ENCODE measurements around the gene NOM1. TPM values are rescaled to one million over a fixed set of nuclear protein-coding genes. Genes with fewer than 3 reads are reported as not detected.

The NOM1 gene
- total RNA-seq, 4 donors from 2014 or later, result 2.6 to 26.2 (median 20.4) TPM

DNA sequence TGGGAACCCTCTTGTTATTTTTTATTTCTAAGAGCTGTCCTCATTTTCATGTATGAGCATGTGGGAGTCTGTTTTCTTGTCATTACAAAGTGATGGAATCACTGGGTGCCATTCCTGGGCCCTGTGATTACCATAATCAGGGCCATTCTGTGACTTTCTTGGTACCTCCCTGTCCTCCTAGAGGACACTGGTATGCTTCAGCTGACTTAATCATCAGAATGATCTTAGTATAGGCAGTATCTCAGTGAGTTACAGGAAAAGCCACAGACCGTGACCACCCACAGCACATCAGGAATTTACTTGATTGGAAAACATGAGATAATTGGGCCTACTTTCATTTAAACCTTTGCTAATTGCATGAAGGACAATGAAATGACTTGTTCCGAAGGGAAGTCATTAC is 7.2 kb downstream of the NOM1 start:
- no peak for DNase-seq
- no peaks in the 10 kb centered on the region for H3K9me3 ChIP-seq
- intact Hi-C loops (cut with DNase I; ENCODE audit: low total_unique reads), result no loop called here
- no peaks in the 10 kb centered on the region for H3K27me3 ChIP-seq
- no peaks in the 10 kb centered on the region for H3K36me3 ChIP-seq
- no peaks in the 10 kb centered on the region for H3K4me1 ChIP-seq
- no peak overlapping the region for H3K27ac ChIP-seq
- H3K4me3 ChIP-seq, result no peak overlapping the region
- TF ChIP-seq, protein P1, sequence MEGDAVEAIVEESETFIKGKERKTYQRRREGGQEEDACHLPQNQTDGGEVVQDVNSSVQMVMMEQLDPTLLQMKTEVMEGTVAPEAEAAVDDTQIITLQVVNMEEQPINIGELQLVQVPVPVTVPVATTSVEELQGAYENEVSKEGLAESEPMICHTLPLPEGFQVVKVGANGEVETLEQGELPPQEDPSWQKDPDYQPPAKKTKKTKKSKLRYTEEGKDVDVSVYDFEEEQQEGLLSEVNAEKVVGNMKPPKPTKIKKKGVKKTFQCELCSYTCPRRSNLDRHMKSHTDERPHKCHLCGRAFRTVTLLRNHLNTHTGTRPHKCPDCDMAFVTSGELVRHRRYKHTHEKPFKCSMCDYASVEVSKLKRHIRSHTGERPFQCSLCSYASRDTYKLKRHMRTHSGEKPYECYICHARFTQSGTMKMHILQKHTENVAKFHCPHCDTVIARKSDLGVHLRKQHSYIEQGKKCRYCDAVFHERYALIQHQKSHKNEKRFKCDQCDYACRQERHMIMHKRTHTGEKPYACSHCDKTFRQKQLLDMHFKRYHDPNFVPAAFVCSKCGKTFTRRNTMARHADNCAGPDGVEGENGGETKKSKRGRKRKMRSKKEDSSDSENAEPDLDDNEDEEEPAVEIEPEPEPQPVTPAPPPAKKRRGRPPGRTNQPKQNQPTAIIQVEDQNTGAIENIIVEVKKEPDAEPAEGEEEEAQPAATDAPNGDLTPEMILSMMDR (IDR thresholded peaks at IDR 0.05), result no peak
- no peak for TF ChIP-seq POLR2A (IDR thresholded peaks at IDR 0.05)

DNA sequence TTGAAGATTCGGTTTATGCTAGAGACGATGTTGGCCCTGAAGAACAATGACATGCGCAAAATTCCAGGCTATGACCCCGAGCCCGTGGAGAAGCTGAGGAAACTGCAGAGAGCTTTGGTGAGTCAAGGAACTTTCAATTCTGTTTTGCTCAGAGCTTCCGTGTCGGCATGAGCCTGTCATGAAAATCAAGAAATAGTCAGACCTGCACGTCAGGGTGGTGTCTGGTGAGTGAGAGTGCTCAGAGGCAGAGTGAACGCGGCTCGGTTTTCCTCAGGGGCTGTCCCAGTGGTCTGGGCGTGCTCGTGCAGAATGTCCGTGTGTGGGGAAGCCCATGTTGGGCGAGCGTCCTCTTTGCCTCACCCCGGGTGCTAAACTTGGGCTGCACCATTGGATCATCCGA is 12.6 kb downstream of the NOM1 start:
- TF ChIP-seq POLR2A (IDR thresholded peaks at IDR 0.05), result no peak
- TF ChIP-seq, protein P1 (IDR thresholded peaks at IDR 0.05), result no peak
- H3K4me1 ChIP-seq, result no peaks in the 10 kb centered on the region
- intact Hi-C loops (cut with DNase I; ENCODE audit: low total_unique reads), result no loop called here
- H3K27ac ChIP-seq, result no peak overlapping the region
- DNase-seq, result no peak
- no peaks in the 10 kb centered on the region for H3K9me3 ChIP-seq
- H3K27me3 ChIP-seq, result no peaks in the 10 kb centered on the region
- H3K4me3 ChIP-seq, result no peak overlapping the region
- no peaks in the 10 kb centered on the region for H3K36me3 ChIP-seq

DNA sequence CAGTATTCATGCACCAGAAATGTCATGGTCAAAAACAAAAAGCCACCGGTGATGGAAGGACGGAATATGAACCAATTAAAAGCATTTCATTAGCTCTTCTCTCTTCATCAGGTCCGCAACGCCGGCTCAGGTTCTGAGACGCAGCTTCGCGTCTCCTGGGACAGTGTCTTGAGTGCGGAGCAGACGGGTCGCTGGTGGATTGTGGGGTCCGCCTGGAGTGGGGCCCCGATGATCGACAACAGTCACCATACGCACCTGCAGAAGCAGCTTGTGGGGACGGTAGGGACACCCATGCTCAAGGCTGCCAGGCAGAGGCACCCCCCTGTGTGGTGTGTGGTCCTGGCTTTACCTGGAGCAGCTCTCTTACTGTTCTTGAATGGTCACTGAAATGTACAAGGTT is 13.4 kb downstream of the NOM1 start:
- Histone ChIP-seq H3K4me3 (no peak overlapping the region), H3K36me3 (no peaks in the 10 kb centered on the region), H3K27me3 (no peaks in the 10 kb centered on the region), H3K4me1 (no peaks in the 10 kb centered on the region), H3K9me3 (no peaks in the 10 kb centered on the region), H3K27ac (no peak overlapping the region)
- TF ChIP-seq, protein P1 (IDR thresholded peaks at IDR 0.05), result no peak
- no peak for TF ChIP-seq POLR2A (IDR thresholded peaks at IDR 0.05)
- DNase-seq, result no peak
- intact Hi-C loops (cut with DNase I; ENCODE audit: low total_unique reads), result no loop called here

DNA sequence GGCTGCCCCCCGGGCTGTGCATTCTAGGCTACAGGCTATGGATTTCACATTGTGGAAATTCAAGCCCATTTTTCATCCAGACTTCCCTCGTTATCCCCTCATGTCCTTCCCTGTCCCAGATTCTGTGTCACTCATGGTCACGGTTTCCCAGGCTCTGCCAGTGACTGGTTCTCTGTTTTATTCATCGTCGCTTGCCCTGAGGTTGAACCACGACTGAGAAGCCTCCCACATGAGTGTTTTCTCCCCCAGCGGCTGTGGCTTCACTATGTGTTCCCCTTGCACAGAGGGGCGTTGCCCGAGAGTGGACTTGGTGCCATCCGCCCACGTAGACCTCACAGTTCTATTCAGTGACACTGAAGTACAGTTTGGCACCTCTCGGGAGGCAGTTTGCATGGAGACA is 14.0 kb downstream of the NOM1 start:
- H3K27me3 ChIP-seq, result no peaks in the 10 kb centered on the region
- H3K4me3 ChIP-seq, result no peak overlapping the region
- TF ChIP-seq, protein P1 (IDR thresholded peaks at IDR 0.05), result no peak
- no peak for TF ChIP-seq POLR2A (IDR thresholded peaks at IDR 0.05)
- DNase-seq, result no peak
- H3K9me3 ChIP-seq, result no peaks in the 10 kb centered on the region
- intact Hi-C loops (cut with DNase I; ENCODE audit: low total_unique reads), result no loop called here
- no peaks in the 10 kb centered on the region for H3K36me3 ChIP-seq
- H3K27ac ChIP-seq, result no peak overlapping the region
- H3K4me1 ChIP-seq, result no peaks in the 10 kb centered on the region

DNA sequence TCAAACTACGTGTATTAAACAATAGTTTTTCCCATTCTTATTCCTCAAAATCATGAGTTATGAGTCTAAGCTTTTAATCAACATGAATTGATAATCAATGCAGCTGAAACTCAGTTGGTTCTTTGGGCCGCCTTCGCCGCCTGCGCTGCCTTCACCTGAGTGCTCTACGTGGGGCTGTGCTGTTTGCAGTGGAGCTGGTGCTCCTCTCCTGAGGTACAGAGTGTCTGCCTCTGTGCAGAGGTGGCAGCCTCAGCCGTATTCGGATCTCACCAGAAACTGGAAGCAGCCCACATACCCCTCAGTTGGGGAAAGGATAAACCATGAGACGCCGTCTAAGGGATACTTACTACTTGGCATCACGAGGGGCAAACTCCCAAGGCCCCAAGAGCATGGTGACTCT is 15.5 kb downstream of the NOM1 start:
- no peaks in the 10 kb centered on the region for H3K36me3 ChIP-seq
- H3K9me3 ChIP-seq, result no peaks in the 10 kb centered on the region
- H3K4me3 ChIP-seq, result no peak overlapping the region
- no peaks in the 10 kb centered on the region for H3K4me1 ChIP-seq
- H3K27me3 ChIP-seq, result no peaks in the 10 kb centered on the region
- TF ChIP-seq POLR2A (IDR thresholded peaks at IDR 0.05), result no peak
- TF ChIP-seq, protein P1 (IDR thresholded peaks at IDR 0.05), result no peak
- DNase-seq, result no peak
- intact Hi-C loops (cut with DNase I; ENCODE audit: low total_unique reads), result no loop called here
- no peak overlapping the region for H3K27ac ChIP-seq

Measured in uterus (tissue), 4 donors.